NCI-H510A (cell line): Measurements from ENCODE around the gene TBX4.

ENCODE experiments used
- DNase-seq: peaks from one replicate; lab custom pipeline; 2025; lab: John Stamatoyannopoulos, UW

TBX4 gene

GRCh38 chr17:61412860-61413660 is 39.2 kb upstream of the TBX4 start:
- DNase-seq = no peak

- no peak for DNase-seq
Measured at GRCh38 chr17:61413661-61414126, 38.5 kb upstream of the TBX4 start.

GRCh38 chr17:61414141-61414935 is 37.9 kb upstream of the TBX4 start:
- no peak for DNase-seq

GRCh38 chr17:61414936-61415251 is 37.3 kb upstream of the TBX4 start:
- DNase-seq = no peak

- DNase-seq = no peak
Measured at GRCh38 chr17:61415374-61416210, 36.6 kb upstream of the TBX4 start.

GRCh38 chr17:61416211-61416539 is 36.0 kb upstream of the TBX4 start:
- DNase-seq = no peak

GRCh38 chr17:61416540-61417363 is 35.5 kb upstream of the TBX4 start:
- DNase-seq = peak; percentile 83

GRCh38 chr17:61418449-61418848 is 33.8 kb upstream of the TBX4 start:
- DNase-seq = no peak

- no peak for DNase-seq
Measured at GRCh38 chr17:61419496-61420046, 32.7 kb upstream of the TBX4 start.

- no peak for DNase-seq
Measured at GRCh38 chr17:61420052-61420451, 32.2 kb upstream of the TBX4 start.

- no peak for DNase-seq
Measured at GRCh38 chr17:61420745-61421398, 31.4 kb upstream of the TBX4 start.

GRCh38 chr17:61421460-61421859 is 30.8 kb upstream of the TBX4 start:
- DNase-seq = no peak

- DNase-seq = no peak
Measured at GRCh38 chr17:61422116-61422799, 30.0 kb upstream of the TBX4 start.

- DNase-seq = no peak
Measured at GRCh38 chr17:61422869-61423268, 29.4 kb upstream of the TBX4 start.

GRCh38 chr17:61423967-61424649 is 28.1 kb upstream of the TBX4 start:
- no peak for DNase-seq

GRCh38 chr17:61425682-61426481 is 26.3 kb upstream of the TBX4 start:
- no peak for DNase-seq

GRCh38 chr17:61426482-61427304 is 25.5 kb upstream of the TBX4 start:
- no peak for DNase-seq

- DNase-seq = no peak
Measured at GRCh38 chr17:61427567-61427966, 24.7 kb upstream of the TBX4 start.
